ENCODE measurements around the gene NXPH2. TPM values are rescaled to one million over a fixed set of nuclear protein-coding genes. Genes with fewer than 3 reads are reported as not detected.

The NXPH2 gene
- total RNA-seq, 1 experiment from 2014 or later: 0.94 TPM

DNA sequence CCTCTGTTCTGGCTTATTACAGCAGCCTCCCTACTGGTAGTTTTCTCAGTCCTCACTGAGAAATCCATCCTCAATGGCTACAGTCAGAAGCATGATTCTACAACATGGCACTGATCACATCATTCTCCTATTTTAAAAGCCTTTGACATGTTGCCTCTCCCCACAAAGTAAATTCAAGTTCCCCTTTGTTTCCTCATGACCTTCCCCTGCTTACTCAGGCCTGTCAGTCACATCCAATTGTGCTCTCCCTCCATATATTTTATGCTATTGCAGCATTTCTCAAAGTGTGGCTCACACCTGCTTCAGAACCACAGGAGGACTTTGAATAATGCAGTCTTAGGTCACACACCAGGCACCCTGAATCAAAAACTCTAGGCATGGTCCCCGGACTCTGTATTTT, 154.0 kb downstream of the NXPH2 start:
- ChIA-PET POLR2A (no interaction called here), CTCF (no interaction called here)
- DNase-seq (ENCODE audit: low spot score) (no peak), ATAC-seq (no peak)
- Mint-ChIP-seq H3K27ac (no peak overlapping the region), H3K4me3 (no peak overlapping the region), H3K36me3 (no peaks in the 10 kb centered on the region), H3K27me3 (ENCODE audit: low read depth) (no peaks in the 10 kb centered on the region; the same call in 1 of the 2 replicates), H3K4me1 (peaks cover 2% of the 10 kb centered on the region; the same call in 1 of the 2 replicates), H3K9me3 (no peaks in the 10 kb centered on the region)
- TF ChIP-seq CBFB (CRISPR knock-in tag; IDR thresholded peaks at IDR 0.05; ENCODE audit: low read depth) (no peak), ZNF263 (CRISPR knock-in tag; IDR thresholded peaks at IDR 0.05; ENCODE audit: low read depth) (no peak), ZSCAN18 (CRISPR knock-in tag; IDR thresholded peaks at IDR 0.05) (no peak), ZNF138 (CRISPR knock-in tag; conservative IDR thresholded peaks at IDR 0.05) (no peak), GRHL2 (CRISPR knock-in tag; IDR thresholded peaks at IDR 0.05; ENCODE audit: insufficient replicate concordance, severe bottlenecking) (no peak), HMGA2 (CRISPR knock-in tag; IDR thresholded peaks at IDR 0.05) (no peak), ZNF423 (CRISPR knock-in tag; IDR thresholded peaks at IDR 0.05) (no peak)
- TF ChIP-seq, protein P1, sequence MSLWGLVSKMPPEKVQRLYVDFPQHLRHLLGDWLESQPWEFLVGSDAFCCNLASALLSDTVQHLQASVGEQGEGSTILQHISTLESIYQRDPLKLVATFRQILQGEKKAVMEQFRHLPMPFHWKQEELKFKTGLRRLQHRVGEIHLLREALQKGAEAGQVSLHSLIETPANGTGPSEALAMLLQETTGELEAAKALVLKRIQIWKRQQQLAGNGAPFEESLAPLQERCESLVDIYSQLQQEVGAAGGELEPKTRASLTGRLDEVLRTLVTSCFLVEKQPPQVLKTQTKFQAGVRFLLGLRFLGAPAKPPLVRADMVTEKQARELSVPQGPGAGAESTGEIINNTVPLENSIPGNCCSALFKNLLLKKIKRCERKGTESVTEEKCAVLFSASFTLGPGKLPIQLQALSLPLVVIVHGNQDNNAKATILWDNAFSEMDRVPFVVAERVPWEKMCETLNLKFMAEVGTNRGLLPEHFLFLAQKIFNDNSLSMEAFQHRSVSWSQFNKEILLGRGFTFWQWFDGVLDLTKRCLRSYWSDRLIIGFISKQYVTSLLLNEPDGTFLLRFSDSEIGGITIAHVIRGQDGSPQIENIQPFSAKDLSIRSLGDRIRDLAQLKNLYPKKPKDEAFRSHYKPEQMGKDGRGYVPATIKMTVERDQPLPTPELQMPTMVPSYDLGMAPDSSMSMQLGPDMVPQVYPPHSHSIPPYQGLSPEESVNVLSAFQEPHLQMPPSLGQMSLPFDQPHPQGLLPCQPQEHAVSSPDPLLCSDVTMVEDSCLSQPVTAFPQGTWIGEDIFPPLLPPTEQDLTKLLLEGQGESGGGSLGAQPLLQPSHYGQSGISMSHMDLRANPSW (CRISPR knock-in tag; conservative IDR thresholded peaks at IDR 0.05; ENCODE audit: low read depth): no peak
- TF ChIP-seq, protein P2, sequence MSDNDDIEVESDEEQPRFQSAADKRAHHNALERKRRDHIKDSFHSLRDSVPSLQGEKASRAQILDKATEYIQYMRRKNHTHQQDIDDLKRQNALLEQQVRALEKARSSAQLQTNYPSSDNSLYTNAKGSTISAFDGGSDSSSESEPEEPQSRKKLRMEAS (CRISPR knock-in tag; IDR thresholded peaks at IDR 0.05): no peak
- TF ChIP-seq, protein P3, sequence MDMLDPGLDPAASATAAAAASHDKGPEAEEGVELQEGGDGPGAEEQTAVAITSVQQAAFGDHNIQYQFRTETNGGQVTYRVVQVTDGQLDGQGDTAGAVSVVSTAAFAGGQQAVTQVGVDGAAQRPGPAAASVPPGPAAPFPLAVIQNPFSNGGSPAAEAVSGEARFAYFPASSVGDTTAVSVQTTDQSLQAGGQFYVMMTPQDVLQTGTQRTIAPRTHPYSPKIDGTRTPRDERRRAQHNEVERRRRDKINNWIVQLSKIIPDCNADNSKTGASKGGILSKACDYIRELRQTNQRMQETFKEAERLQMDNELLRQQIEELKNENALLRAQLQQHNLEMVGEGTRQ (CRISPR knock-in tag; IDR thresholded peaks at IDR 0.05): no peak

GRCh38 chr2:138622613-138623012, 157.6 kb downstream of the NXPH2 start:
- Mint-ChIP-seq H3K27me3 (ENCODE audit: low read depth) (no peaks in the 10 kb centered on the region; the same call in 1 of the 2 replicates), H3K27ac (no peak overlapping the region), H3K36me3 (no peaks in the 10 kb centered on the region), H3K9me3 (no peaks in the 10 kb centered on the region), H3K4me1 (no peaks in the 10 kb centered on the region), H3K4me3 (no peak overlapping the region)
- ATAC-seq: no peak
- TF ChIP-seq CREM (CRISPR knock-in tag; IDR thresholded peaks at IDR 0.05) (no peak), ARID4B (CRISPR knock-in tag; IDR thresholded peaks at IDR 0.05; ENCODE audit: borderline replicate concordance) (no peak), SP1 (CRISPR knock-in tag; conservative IDR thresholded peaks at IDR 0.05) (no peak), IRF2 (CRISPR knock-in tag; IDR thresholded peaks at IDR 0.05; ENCODE audit: borderline replicate concordance, low read depth) (no peak)
- POLR2A ChIA-PET: no interaction called here
- no peak for DNase-seq (ENCODE audit: low spot score)
- CTCF ChIA-PET: no interaction called here

Measured in WTC11 (cell line).